DND-41 (cell line): ENCODE measurements around the gene ENPP5.

Experiments
- EZH2 ChIP-seq: IDR thresholded peaks from 3 replicates; pipeline ENCODE4 v1.6.1; 2012; ENCODE audit warnings: borderline replicate concordance, low read depth, mild to moderate bottlenecking, moderate library complexity, low read length, inconsistent platforms; ENCODE audit not compliant: severe bottlenecking
- TF ChIP-seq, protein P1 (sequence below): IDR thresholded peaks from 2 replicates; pipeline ENCODE4 v1.5.1; 2012; ENCODE audit warnings: borderline replicate concordance, low read length, moderate library complexity, mild to moderate bottlenecking; ENCODE audit not compliant: poor library complexity, severe bottlenecking; ENCODE audit errors: extremely low read depth

DNA sequence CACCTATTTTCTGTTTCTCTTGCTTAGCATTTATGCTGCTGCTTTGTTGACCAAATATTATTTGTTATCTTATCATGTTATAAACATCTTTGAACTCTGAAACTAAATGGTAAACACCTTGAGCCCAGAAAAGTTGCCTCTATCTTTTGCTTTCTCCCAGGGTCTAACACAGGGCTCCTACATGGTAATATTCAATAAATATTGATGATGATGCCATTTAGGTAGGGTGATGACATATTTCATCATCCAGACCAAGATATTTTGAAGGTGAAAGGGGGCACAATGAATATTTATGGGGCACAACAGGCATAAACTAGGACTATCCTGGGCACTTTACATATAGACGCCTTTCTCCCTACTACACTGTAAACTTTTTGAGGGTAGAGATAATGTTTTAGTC, 52.6 kb downstream of the ENPP5 start:
- TF ChIP-seq, protein P1, sequence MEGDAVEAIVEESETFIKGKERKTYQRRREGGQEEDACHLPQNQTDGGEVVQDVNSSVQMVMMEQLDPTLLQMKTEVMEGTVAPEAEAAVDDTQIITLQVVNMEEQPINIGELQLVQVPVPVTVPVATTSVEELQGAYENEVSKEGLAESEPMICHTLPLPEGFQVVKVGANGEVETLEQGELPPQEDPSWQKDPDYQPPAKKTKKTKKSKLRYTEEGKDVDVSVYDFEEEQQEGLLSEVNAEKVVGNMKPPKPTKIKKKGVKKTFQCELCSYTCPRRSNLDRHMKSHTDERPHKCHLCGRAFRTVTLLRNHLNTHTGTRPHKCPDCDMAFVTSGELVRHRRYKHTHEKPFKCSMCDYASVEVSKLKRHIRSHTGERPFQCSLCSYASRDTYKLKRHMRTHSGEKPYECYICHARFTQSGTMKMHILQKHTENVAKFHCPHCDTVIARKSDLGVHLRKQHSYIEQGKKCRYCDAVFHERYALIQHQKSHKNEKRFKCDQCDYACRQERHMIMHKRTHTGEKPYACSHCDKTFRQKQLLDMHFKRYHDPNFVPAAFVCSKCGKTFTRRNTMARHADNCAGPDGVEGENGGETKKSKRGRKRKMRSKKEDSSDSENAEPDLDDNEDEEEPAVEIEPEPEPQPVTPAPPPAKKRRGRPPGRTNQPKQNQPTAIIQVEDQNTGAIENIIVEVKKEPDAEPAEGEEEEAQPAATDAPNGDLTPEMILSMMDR = no peak
- TF ChIP-seq EZH2 = no peak
